AG04450 (cell line): ENCODE measurements around the gene BCL2L1. TPM values are rescaled to one million over a fixed set of nuclear protein-coding genes. Genes with fewer than 3 reads are reported as not detected.
A peak's percentile ranks its signal among the peaks of the same experiment; 100 is the strongest.

ENCODE experiments used
- CTCF ChIA-PET: fragments of 300-600, 350-600 bp; formaldehyde crosslinking; extraction: SDS; loops from one replicate; lab custom pipeline; 2022; ENCODE audit warnings: antibody characterized with exemption, inconsistent platforms; lab: Charles Lee
- POLR2A ChIA-PET: fragments of 350-600 bp; formaldehyde crosslinking; extraction: SDS; loops from one replicate; lab custom pipeline; 2021; ENCODE audit warnings: antibody characterized with exemption, inconsistent platforms; lab: Yijun Ruan, JAX
- DNase-seq: peaks from one replicate; pipeline ENCODE4 v3.0.0-alpha.2; 2011; ENCODE audit warnings: low read depth, low spot score
- H3K27ac ChIP-seq: one replicate; pipeline ENCODE4 v1.5.1; 2012; ENCODE audit warnings: low read depth, low read length, control low read depth
- H3K27me3 ChIP-seq: one replicate; pipeline ENCODE4 v1.6.0; 2012; ENCODE audit warnings: low read length; ENCODE audit not compliant: control insufficient read depth, insufficient read depth
- H3K4me3 ChIP-seq: 2 replicates; pipeline ENCODE4 v1.5.1; 2011; ENCODE audit warnings: mild to moderate bottlenecking, low read depth, low read length, control low read depth
- H3K9me3 ChIP-seq: 2 replicates; pipeline ENCODE4 v1.5.1; 2012; ENCODE audit warnings: low read length; ENCODE audit not compliant: control insufficient read depth, insufficient read depth
- polyA plus RNA-seq: library from polyadenylated mRNA; depleted of rRNA; stranded (reverse); fragments of >200 nt; gene quantifications from 2 replicates; pipeline ENCODE4 v1.2.3, GENCODE V29; 2011
- TF ChIP-seq, protein P1 (sequence below): IDR thresholded peaks from 2 replicates; pipeline ENCODE4 v1.5.1; 2011; ENCODE audit warnings: low read depth, low read length, control low read depth, inconsistent platforms

The BCL2L1 gene
- polyA plus RNA-seq, 1 experiment = 57.5 TPM

DNA sequence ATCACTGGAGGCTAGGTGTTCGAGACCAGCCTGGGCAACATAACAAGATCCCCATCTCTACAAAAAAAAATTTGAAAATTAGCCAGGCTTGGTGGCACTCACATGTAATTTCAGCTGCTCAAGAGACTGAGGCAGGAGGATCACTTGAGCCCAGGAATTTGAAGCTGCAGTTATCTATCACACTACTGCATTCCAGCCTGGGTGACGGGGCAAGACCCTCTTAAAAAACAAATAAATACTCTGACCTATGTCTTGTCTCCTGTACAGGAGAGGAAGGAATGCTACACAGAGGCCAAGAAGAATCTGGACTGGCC, 59.2 kb downstream of the BCL2L1 start:
- H3K27me3 ChIP-seq = no peaks in the 10 kb centered on the region
- ChIA-PET CTCF (interaction anchor here (0.8 to 9.3 kb wide), 5 partner anchors 29 to 95 kb away, joined by 3 to 380 read pairs (median 6); partner anchors contain the start of gene BCL2L1), POLR2A (interaction anchor here (0.6 to 2.1 kb wide), 2 partner anchors 51 to 60 kb away, joined by 3 to 11 read pairs; no protein-coding TSS in a partner anchor)
- H3K4me3 ChIP-seq = no peak overlapping the region
- TF ChIP-seq, protein P1, sequence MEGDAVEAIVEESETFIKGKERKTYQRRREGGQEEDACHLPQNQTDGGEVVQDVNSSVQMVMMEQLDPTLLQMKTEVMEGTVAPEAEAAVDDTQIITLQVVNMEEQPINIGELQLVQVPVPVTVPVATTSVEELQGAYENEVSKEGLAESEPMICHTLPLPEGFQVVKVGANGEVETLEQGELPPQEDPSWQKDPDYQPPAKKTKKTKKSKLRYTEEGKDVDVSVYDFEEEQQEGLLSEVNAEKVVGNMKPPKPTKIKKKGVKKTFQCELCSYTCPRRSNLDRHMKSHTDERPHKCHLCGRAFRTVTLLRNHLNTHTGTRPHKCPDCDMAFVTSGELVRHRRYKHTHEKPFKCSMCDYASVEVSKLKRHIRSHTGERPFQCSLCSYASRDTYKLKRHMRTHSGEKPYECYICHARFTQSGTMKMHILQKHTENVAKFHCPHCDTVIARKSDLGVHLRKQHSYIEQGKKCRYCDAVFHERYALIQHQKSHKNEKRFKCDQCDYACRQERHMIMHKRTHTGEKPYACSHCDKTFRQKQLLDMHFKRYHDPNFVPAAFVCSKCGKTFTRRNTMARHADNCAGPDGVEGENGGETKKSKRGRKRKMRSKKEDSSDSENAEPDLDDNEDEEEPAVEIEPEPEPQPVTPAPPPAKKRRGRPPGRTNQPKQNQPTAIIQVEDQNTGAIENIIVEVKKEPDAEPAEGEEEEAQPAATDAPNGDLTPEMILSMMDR = no peak
- H3K27ac ChIP-seq = no peak overlapping the region
- no peaks in the 10 kb centered on the region for H3K9me3 ChIP-seq
- no peak for DNase-seq

DNA sequence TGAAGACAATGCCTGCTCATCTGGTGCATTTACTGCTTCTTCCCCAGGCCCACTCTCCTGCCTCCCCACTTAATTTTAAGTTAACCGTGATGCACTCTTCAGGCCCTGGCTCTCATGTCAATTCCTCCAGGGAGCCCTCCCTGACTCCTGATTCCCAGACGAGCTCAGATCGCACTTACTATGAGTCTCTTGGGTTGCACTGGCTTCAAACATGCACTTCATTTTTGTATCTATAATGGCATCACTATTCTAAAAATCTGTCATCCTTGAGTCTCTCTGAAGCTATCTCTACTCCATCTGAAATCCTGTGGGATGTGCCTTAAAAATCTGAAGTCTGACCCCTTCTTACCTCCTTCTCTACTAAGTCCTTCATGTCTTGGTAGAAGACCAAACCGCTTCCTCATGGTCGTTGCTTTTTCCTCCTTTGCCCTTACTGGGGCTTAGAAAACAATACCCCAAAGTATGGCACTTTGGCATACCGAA, 60.3 kb downstream of the BCL2L1 start:
- Histone ChIP-seq H3K27me3 (no peaks in the 10 kb centered on the region), H3K4me3 (no peak overlapping the region), H3K9me3 (no peaks in the 10 kb centered on the region), H3K27ac (no peak overlapping the region)
- ChIA-PET POLR2A (interaction anchor here (0.6 to 4.1 kb wide), 5 partner anchors 28 to 61 kb away, joined by 4 to 60 read pairs (median 6); partner anchors contain the start of gene BCL2L1), CTCF (interaction anchor here (0.6 to 9.3 kb wide), 31 partner anchors 8 to 306 kb away, joined by 3 to 380 read pairs (median 8); partner anchors contain the start of genes BCL2L1 and TPX2)
- TF ChIP-seq, protein P1 = no peak
- DNase-seq = no peak

DNA sequence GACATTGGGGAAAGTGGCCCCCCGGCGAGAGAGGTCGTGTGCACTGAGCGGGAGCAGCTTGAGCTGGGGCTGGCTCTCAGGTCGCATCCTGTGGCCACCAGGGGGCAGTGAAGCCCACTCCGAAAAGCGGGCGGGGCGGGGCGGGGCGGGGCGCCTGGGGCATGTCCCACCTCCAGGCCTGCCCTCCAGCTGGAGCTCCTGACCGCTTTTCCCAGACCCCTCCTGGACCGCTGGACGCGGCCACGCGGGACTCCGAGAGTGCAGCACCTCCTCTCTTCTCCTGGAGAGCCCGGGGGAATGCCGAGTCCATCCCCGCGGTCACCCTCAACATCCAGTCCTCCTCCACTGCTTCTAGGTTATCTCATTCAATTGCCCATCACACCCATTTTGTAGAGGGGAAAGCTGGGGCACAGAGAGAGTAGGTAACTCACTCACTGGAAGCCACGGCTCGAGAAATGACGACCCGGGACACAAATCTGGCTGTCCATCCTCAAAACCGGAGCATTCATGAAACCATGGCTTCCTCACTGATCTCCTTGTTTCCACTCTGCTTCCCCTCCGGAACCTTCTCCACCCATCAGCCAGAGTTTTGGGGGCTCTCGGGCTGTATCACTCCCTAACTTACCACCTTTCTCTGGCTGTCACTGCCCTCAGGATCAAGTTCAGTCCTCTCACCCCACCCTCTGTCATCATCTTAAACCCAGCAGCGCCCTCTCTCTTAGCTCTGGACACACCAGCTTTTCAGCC, 60.9 kb downstream of the BCL2L1 start:
- Histone ChIP-seq H3K4me3 (peak overlapping the region; percentile 48), H3K9me3 (no peaks in the 10 kb centered on the region), H3K27ac (peak overlapping the region; percentile 47), H3K27me3 (no peaks in the 10 kb centered on the region)
- CTCF ChIA-PET = interaction anchor here (0.5 to 9.3 kb wide), 57 partner anchors 9 to 1747 kb away, joined by 3 to 380 read pairs (median 6); partner anchors contain the start of genes BCL2L1 and TPX2
- POLR2A ChIA-PET = interaction anchor here (0.6 to 4.1 kb wide), 9 partner anchors 28 to 89 kb away, joined by 3 to 60 read pairs (median 4); partner anchors contain the start of genes BCL2L1 and TPX2
- TF ChIP-seq, protein P1 = peak; percentile 62
- no peak for DNase-seq

DNA sequence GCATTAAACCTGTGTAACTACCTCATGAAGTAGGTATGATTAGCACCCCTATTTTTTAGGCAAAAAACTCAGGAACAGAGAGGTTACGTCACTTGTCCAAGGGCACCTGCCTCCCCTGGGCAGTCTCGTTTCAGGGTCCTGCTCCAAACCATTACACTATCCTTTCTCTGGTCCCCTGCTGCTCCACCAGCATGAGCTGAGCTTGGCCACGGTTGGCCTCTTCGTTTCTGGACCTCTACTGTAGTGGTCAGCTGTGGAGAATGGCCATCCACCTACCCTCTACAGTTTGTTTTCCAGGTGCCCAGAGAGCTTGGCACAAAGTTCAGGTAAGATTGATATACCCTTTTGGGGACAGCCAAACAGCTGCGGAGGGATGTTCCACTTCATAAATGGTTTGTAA, 68.1 kb downstream of the BCL2L1 start:
- no peak for DNase-seq
- H3K9me3 ChIP-seq = no peaks in the 10 kb centered on the region
- H3K4me3 ChIP-seq = no peak overlapping the region
- TF ChIP-seq, protein P1 = no peak
- ChIA-PET POLR2A (interaction anchor here (0.7 kb wide), 1 partner anchor 21 kb away, joined by 8 read pairs; no protein-coding TSS in a partner anchor), CTCF (interaction anchor here (1.7 kb wide), 1 partner anchor 69 kb away, joined by 9 read pairs; no protein-coding TSS in a partner anchor)
- H3K27me3 ChIP-seq = no peaks in the 10 kb centered on the region
- H3K27ac ChIP-seq = no peak overlapping the region
